Measurements from ENCODE around the gene KIF3A. TPM values are rescaled to one million over a fixed set of nuclear protein-coding genes. Genes with fewer than 3 reads are reported as not detected.

The KIF3A gene
- total and polyA plus RNA-seq, 3 donors from 2014 or later = 23.2 to 38.6 (median 30.8) TPM

GRCh38 chr5:132746592-132746953 lies 9.2 kb upstream of the KIF3A start:
- H3K9me3 ChIP-seq = no peaks in the 10 kb centered on the region
- intact Hi-C loops (cut with DNase I; ENCODE audit: low total_unique reads) = no loop called here
- 25 to 26% methylated on average over 3 of the region's 3 CpGs for WGBS, 2 donors

GRCh38 chr5:132744659-132745058 lies 7.3 kb upstream of the KIF3A start:
- intact Hi-C loops (cut with DNase I; ENCODE audit: low total_unique reads) = no loop called here
- Histone ChIP-seq H3K4me3 (no peak overlapping the region), H3K4me1 (no peaks in the 10 kb centered on the region), H3K9me3 (no peaks in the 10 kb centered on the region), H3K27me3 (no peaks in the 10 kb centered on the region), H3K36me3 (ENCODE audit: low read depth, missing control alignments) (no peaks in the 10 kb centered on the region), H3K27ac (no peak overlapping the region)
- TF ChIP-seq CTCF (IDR thresholded peaks at IDR 0.05) = no peak
- no peak for TF ChIP-seq POLR2A (IDR thresholded peaks at IDR 0.05)
- no peak for DNase-seq
- 69 to 92% methylated on average over 2 of the region's 2 CpGs for WGBS, 2 donors

More at GRCh38 chr5:132746592-132746953, 9.2 kb upstream of the KIF3A start:
- TF ChIP-seq POLR2A (IDR thresholded peaks at IDR 0.05) = no peak
- TF ChIP-seq CTCF (IDR thresholded peaks at IDR 0.05) = no peak
- Histone ChIP-seq H3K36me3 (ENCODE audit: low read depth, missing control alignments) (no peaks in the 10 kb centered on the region), H3K4me3 (peak overlapping the region in 1 of 2 donors; percentile 48), H3K27ac (no peak overlapping the region), H3K4me1 (no peaks in the 10 kb centered on the region), H3K27me3 (no peaks in the 10 kb centered on the region)
- no peak for DNase-seq

GRCh38 chr5:132742626-132743025 lies 5.3 kb upstream of the KIF3A start:
- no peaks in the 10 kb centered on the region for H3K9me3 ChIP-seq
- intact Hi-C loops (cut with DNase I; ENCODE audit: low total_unique reads) = no loop called here
- no peaks in the 10 kb centered on the region for H3K4me1 ChIP-seq
- no peak overlapping the region for H3K27ac ChIP-seq
- H3K36me3 ChIP-seq (ENCODE audit: low read depth, missing control alignments) = no peaks in the 10 kb centered on the region
- H3K27me3 ChIP-seq = no peaks in the 10 kb centered on the region
- DNase-seq = no peak
- TF ChIP-seq POLR2A (IDR thresholded peaks at IDR 0.05) (no peak), CTCF (IDR thresholded peaks at IDR 0.05) (no peak)
- 92 to 96% methylated on average over 5 of the region's 5 CpGs for WGBS, 2 donors
- H3K4me3 ChIP-seq = no peak overlapping the region

- no peak overlapping the region for H3K4me3 ChIP-seq
- intact Hi-C loops (cut with DNase I; ENCODE audit: low total_unique reads) = no loop called here
- no peaks in the 10 kb centered on the region for H3K9me3 ChIP-seq
- H3K27me3 ChIP-seq = no peaks in the 10 kb centered on the region
- H3K27ac ChIP-seq = no peak overlapping the region
- TF ChIP-seq POLR2A (IDR thresholded peaks at IDR 0.05) (no peak), CTCF (IDR thresholded peaks at IDR 0.05) (no peak)
- H3K36me3 ChIP-seq (ENCODE audit: low read depth, missing control alignments) = no peaks in the 10 kb centered on the region
- H3K4me1 ChIP-seq = no peaks in the 10 kb centered on the region
- no peak for DNase-seq
- WGBS, 2 donors = 77 to 87% methylated on average over 2 of the region's 2 CpGs
These were observed 4.8 kb upstream of the KIF3A start for GRCh38 chr5:132742158-132742557.

- no peak overlapping the region for H3K4me3 ChIP-seq
- no peak for DNase-seq
- H3K36me3 ChIP-seq (ENCODE audit: low read depth, missing control alignments) = no peaks in the 10 kb centered on the region
- TF ChIP-seq CTCF (IDR thresholded peaks at IDR 0.05) = no peak
- TF ChIP-seq POLR2A (IDR thresholded peaks at IDR 0.05) = no peak
- H3K27ac ChIP-seq = no peak overlapping the region
- H3K27me3 ChIP-seq = no peaks in the 10 kb centered on the region
- peaks cover 7% of the 10 kb centered on the region for H3K4me1 ChIP-seq
- 79 to 88% methylated on average over 1 of the region's 1 CpG for WGBS, 2 donors
- H3K9me3 ChIP-seq = no peaks in the 10 kb centered on the region
- intact Hi-C loops (cut with DNase I; ENCODE audit: low total_unique reads) = no loop called here
These were observed 1.9 kb upstream of the KIF3A start for GRCh38 chr5:132739232-132739631.

Measured in testis (tissue), 3 donors.